Hematopoietic multipotent progenitor cell treated with erythropoietin and hydrocortisone succinate and interleukin-3 and kit ligand, for 15 days (in vitro differentiated cells): ENCODE data around the gene ANKRD35.

Experiments used
- DNase-seq: peaks from one replicate; pipeline ENCODE4 v3.0.0-alpha.2; 2015; ENCODE audit warnings: low spot score

ANKRD35 gene

DNA sequence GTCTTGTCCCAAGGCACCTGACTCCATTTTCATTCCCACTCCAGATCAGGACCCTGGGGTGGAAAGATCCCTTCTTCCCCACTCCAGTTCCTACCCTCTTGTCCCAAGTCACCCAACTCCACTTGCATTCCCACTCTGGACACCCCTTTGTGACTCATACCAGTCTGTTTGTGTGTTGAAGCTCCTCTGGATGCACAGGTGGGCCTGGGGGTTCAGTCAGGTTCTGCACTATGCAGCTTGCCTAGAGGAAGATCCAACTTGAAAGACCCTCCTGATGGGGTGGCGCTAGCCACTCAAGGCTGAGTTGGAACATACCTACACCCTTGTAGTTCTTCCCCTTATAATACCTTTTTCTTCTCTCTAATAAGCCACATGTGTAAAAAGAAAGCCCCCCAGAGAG, 9.8 kb upstream of the ANKRD35 start:
- no peak for DNase-seq

DNA sequence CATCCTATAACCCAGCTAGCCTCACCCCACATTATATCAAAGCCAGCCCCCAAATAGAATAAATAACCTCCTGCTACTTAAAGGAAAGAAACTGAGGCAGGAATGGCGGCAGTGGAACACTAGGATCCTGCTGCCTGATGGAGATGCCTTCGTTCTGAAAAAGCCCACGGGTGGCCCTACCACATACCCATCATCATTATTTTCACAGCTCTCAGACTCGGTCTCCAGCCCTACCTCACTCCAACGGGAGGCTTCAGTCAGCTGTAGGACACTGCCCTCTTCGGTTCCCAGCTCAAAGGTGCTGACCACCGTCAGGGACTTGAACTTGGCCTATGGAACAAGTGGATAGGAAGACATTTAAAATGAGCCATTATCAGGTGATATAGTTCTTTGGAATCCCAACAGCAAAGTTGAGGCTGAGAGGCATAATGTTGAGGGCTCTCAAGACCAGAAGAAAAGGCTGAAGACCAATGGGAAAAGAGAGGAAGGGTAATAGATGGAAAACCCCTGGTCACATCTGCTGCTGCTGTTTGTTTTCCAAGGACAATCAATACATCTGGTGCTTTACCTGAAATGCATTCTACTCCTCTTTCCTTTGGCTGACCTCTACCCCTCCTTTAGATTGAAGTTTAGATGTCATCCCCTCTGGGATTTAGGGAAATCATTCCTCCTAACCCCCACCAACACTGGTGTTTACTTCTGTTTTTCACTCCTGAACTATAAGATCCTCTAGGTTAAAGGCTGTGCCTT, 7.8 kb upstream of the ANKRD35 start:
- no peak for DNase-seq

DNA sequence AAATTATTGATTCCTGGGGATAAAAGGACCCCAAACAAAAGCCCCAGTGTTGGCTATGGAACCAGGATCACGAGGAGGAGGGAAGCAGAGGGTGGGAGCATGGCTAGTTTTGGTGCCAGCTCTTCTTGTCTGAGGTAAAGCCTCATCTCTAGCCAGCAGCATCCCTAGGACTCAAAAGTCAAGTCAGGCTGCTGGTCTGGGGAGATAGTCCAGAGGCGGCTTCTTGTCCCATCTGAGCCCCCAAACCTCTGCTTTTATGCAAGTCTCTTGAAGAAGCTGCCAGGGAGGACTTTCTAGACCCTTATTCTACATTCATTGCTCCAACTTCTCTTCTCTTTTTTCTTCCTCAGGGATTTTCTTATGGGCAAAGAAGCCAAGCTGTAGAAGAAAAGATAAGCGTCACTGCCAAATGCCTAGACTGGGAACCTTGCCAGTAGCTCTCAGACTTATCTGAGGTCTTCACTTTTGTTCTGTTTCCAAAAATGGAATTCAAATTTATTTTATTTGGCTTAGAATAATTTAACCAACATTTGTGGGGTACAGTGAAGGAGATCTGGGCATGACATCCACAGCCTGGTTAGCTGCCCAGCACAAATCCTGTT, 6.9 kb upstream of the ANKRD35 start:
- peak; percentile 63 for DNase-seq

DNA sequence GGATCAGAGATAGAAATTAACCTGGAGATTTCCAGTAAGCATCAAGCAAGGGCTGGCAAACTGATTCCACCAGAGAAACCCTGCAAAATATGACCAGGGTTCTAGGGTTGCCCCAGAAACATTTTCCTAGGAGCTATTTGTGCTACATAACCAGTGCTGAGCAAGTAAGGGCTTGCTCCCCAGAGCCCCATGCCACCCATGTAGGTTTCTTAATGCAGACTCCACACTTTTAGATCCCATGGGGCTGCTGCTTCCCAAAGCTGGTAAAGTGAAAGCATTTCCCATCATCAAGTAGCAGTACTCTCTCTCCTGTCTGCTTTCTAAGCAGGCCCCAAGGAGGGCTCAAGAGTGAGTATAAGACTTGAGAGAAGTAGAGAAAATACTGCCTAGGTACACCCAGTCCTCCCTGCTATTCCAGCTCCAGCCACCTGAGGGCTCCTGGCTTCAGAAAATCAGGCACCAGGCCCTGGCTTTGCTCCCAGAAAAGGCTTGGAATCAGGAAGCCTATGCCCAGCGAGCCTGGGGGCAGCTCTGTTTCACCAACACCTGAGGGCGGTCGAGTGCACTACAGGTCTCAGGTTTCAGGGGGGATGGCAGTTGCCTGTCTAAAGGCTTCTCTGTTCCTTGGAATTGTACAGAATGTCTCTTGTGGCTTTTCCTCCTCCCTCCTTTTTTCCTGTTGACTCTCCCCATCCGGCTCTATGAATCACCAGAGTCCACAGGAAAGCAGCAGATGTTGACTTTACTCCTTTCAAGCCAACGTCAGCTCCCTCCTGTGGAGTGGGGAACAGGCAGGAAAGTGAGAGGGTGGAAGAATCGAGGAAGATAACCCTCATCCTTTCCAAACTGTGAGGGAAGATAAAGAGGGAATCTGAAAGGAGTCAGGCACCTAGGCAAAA, 6.2 kb upstream of the ANKRD35 start:
- DNase-seq, result peak; percentile 76

DNA sequence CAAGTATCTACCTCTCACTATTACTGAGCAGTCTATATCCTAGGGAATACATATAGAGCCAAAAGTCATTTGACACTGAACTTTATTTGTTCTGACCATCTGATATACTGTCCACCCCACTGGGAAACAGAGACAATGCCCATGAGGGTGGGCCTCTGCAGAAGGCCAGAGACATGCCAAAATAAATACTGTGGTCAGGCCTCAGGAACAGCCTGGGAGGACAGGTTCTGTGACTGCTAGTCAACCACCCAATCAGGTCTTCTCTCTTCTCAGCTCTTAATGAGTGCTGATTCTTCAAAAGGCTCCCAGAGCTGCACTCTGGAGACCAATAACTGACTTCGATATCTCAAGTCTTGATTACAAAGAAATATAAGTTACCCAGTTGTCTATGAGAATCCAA, 5.5 kb upstream of the ANKRD35 start:
- no peak for DNase-seq

DNA sequence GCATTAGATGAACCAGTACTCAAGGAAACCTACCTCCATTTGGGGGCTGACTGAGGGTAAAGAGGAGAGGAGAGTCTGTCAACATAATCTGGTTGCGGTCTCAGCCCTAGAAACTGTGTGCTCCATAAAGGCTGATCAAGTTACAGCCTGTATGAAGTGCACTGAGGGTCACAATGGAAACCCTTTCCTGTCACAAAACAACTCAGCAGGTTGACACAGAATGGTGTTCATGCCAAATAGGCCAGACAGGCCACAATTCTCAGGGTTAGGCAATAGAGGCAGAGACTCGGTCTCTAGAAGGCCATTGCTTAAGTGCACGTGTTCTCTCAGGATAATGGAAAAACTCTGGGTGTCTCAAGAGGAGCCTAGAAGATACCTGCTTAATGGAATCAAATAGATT, 4.1 kb upstream of the ANKRD35 start:
- DNase-seq, result no peak

DNA sequence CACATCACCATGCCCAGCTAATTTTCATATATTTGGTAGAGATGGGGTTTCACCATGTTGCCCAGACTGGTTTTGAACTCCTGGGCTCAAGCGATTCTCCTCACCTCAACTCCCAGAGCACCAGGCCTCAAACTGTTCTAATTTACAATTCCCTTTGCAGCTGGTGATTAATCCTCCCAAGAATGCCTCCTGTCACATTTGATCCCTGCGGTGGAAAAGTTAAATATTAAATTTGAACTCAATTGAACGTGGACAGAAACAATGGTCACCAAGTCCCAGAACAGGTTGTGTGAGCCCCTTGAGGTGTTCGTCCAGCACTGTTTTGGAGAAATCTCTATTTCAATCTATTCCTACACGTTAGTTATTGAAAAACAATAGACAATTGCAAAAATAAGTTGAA, 2.0 kb upstream of the ANKRD35 start:
- no peak for DNase-seq

DNA sequence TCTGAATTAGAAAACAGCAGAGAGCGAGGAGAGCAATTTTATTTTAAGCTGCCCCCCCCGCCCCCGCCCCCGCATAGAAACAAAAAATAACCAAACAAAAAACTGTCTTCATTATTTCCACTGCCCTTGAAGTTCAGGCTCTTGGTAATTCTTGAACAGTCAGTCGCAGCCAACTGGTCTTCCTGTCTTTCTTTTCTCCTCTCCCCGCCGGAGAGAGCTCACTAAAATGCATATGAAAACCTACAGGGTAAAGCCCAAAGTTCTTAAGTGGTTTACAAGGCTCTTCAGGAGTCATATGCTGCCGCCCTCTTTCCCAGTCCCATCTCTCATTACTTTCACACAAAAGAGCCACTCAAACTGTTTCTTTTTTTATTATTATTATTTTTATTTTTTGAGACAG, 1.1 kb upstream of the ANKRD35 start:
- DNase-seq, result no peak

DNA sequence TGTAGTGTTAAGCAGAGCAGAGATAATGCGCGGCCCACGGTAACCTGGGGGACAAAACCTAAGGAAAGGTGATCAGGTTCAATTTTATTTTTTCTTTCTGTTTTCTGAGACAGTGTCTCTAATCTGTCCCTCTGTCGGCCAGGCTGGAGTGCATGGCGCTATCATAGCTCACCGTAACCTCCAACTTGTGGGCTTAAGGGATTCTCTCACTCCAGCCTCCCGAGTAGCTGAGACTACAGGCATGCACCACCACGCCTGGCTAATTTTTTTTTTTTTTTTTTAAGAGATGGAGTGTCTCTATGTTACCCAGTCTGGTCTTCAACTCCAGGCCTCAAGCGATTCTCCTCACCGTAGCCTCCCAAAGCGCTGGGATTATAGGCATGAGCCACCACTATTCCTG, 724 bp upstream of the ANKRD35 start:
- no peak for DNase-seq

DNA sequence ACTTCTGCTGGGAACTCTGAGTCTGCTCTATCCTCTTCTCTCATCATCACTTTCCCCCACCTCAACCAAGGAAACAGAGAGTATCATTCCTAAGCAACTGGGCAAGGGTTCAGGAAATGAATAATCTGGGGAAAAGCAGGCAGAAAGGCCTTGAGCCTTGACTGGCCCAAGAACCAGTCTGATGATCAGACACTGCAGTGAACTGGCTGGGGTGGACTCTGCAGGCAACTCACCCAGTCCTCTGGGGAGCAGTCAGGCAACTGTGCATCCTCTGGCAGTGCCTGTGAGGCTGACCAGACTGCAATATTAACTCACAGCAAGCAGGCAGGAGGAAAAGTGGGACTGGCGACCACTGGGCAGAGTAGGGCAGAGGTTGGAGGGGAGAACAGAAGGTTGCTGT, 991 bp downstream of the ANKRD35 start:
- no peak for DNase-seq

DNA sequence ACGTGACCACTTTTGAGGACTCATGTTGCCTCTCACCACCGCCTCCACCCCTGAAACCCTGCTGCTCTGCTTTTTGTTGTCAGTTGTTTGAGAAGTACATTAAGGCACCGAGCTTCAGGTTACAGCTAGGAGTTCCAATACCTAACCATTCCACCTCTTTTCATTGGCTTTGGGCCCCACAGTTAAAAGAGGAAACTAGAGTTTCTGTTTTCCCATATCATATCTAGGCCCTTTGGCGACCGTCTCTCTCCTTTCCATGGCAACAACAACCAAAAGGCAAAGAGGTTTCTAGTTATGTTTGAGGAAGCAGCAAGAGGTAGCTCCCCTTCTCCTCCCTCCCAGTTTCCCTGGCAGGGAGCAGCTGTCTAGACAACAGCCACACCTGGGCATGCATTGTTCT, 5.9 kb downstream of the ANKRD35 start:
- DNase-seq, result no peak

DNA sequence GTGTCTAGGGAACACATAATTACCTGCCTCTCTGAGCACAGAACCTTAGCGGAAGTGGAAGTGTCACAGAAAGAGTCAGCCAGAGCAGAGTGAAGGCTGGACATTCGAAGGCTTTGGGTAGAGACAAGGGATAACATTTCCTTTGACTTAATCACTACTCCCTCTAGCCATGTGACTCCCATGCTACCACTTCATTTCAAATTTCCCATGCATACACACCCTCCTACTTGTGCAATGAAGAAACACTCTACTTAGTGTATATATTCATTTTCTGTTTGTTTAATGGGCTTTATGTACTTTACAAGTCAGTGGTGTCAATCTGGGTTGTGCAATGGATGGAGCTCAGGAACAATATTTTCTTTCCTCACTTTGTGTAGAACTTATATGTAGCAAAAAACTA, 6.9 kb downstream of the ANKRD35 start:
- DNase-seq, result no peak

DNA sequence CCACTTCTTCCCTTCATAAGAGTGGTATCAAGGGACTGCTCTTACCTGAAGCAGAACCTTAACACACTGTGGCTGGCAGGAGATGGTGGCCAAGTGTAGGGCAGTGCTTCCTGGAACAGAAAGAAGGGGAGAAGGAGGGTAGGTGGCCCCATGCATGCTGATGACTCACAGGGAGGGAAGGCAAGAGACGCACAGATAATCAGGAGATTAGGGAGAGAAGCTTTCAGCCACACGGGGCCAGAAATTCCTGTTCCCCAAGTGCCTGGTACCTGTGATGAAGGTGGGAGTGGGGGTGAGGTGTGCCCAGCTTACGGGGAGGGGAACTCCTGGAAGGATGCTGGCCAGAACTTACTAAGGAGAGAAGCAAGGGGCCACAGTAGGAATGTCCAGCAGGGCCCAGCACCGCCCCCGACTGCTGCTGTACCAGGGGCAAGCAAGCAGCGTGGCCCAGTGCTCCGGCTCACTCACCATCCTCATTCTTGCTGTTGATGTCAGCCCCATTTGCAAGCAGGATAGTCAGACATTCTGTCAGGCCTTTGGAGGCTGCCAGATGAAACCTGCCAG, 7.7 kb downstream of the ANKRD35 start:
- DNase-seq, result no peak

DNA sequence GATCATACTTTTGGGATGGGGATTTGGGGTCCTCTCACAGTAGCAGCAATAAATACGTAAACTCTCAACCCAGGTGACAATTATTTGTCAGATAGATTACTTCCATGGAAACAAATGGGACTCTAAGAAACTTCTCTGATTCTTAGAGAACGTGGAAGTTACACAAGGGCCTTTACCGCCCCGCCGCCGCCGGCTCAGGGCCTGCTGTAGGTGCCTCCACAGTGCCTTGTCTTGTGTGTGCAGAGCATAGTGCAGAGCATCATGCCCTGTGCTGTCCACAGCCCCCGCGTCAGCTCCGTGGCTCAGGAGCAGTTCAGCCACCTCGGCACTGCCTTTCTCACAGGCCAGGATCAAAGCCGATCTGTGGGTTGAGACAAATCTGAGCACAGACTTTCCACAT, 11.0 kb downstream of the ANKRD35 start:
- DNase-seq, result no peak

DNA sequence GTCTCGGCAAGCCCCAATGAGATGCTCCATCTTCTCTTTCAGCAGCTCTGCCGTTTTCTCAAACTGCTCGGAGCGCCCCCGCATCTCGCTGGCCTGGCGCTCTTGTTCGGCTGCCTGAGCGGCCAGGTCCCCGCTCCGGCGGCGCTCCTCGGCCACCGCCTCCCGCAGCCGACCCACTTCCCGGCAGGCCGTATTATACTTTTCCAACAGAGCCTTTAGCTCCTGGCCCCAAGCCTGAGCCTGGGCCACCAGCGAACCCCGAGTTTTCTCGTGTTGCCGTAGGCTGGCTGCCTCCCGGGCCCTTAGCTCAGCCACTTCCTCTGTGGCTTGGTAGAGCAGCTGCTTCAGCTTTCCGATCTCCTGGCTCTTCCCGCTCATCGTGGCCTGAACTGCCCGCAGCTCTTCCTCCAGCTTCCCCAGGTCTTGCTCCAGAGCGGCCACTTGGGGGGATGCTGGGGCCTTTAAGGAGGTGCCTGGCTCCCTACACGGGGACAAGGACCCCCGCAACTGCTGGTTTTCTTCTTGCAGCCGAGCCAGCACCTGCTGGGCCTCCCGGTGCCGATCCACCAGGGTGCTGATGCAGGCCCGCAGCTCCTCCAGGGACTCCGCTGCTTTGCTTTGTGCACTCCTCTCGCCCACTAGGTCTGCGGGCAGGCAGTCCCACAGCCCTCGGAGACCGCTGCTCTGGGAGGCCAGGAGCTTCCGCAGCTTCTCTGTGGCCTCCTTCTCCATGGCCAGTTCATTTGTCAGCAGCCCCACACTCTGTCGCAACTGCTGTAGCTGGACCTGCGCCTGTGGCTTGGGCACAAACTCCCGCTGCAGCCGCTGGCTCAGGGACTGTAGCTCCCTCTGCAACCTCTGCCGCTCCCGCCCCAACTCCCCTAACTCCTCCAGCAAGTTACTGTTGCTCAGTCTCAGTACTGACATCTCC, 13.4 kb downstream of the ANKRD35 start:
- no peak for DNase-seq

DNA sequence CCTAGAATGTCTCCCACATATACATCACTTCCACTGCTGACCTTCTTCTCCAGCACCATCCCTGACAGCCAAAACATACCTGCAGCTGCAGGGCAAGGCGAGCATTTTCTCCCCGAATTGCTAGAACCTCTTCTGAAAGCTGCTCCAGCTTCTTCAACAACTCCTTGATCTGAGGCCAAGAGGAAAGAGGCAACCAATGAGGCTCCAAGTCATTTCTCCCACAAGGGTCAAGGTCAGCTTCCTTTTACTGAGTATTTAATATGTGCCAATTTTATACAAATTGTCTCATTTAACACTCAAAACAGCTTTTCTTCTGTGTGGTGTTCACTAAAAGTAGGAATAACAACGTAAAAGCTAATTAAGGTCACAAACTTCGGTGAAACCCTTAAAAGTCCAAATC, 17.4 kb downstream of the ANKRD35 start:
- no peak for DNase-seq

DNA sequence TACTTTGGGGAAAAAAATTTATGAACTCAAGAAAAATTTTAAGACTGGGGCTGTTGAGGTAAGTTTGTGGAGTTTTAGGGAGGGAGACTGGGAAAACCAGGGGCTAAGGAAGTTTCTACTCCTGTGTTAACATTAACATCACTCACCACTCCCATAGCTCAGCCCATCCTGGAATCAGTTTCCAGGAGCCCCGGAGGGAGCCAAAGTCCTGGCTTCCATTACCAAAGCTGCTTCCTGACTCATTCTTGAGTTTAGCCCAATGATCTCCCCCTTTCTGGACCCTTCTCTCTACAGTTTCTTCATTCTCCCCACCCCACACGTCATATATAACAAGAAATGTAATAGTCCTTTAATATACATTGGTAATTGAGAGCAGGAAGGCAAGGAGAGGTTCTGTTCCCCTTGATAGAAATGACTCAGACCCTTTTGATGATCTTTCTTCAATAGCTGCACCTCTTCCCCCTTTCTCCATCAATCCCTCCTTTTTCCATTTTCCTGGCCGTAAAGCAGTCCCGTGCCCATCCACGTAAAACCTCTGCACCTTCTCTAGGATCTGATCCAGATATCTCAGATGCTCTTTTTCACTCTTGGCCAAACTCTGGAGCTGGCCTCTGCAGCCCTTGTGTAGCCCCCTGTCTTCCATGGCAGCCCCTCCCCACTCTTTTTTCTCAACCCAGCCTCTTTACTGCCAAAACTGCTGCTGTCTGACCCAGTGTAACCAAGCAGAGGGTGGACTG, 22.2 kb downstream of the ANKRD35 start:
- DNase-seq, result no peak

DNA sequence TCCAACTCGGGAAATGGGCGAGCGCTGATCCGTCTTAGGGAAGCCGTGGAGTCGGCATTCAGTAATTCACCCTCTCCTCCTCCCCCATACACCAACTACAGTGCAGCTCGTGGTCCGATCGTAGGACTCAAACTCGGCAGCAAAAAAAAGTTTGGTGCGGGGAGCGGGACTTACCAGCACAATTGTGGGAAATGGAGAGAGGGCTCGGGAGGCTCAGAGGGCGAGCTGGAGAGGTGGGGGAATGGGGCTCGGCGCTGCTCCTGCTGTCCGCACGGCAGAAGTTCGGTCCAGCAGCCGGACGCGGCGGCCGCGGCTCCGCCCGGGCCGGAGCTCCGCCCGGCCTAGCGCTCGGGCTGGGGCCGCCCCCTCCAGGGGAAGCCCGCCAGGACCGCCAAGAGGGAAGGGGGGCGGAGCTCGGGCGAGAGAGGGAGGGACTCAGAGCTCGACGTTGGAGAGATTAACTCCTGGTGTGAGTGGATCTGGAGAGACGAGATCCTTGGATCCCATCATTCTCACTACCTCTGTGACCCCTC, 26.1 kb downstream of the ANKRD35 start:
- DNase-seq, result peak; percentile 50

DNA sequence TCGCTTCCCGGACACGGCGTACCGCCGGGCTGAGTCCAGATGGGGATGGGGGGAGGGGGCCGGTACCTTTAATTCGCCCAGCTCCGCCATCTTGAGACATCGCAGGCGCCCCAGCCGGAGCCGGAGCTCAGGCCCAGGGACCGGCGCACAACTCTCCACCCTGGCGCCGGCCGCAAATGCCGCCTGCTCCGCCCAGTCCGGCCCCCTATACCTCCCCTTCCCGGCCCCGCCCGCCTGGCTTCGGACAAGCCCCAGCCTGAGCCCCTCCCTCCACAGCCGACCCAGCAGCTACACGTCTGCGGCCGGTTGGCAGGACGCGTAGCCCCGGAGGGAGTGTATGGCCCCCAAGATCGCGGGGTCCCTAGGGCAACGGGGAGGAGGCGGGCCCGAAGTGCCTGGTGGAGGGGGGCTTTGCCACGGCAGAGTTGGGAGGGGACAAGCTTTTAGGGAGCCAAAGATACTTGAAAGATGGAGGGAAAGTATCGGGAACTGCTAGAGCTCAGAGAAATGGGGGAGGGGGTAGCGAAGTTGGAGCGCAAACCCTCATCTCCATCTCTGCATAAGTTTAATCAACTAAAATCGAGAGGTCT, 26.7 kb downstream of the ANKRD35 start, which contains the start of gene PIAS3:
PIAS3 (minus strand) TSS at position 181 of the 590 bp plus-strand sequence; CDS start at position 90, 91 bp downstream.
- peak; percentile 56 for DNase-seq
